Heart left ventricle (tissue), 16 donors: ENCODE results near the gene SH3BP2. TPM values are rescaled to one million over a fixed set of nuclear protein-coding genes. Genes with fewer than 3 reads are reported as not detected.

Experiments
- ATAC-seq, 4 donors: fragments of 200-7000 bp; cut with Tn5 transposase; one replicate each; pipeline ENCODE4 v1.9.1; 2020 to 2022; ENCODE audit warnings: moderate library complexity in 4 of 4, mild to moderate bottlenecking in 3 of 4, moderate number of reproducible peaks in 1 of 4
- DNase-seq, 5 donors: peaks; one replicate each; pipeline ENCODE4 v3.0.0-alpha.2; 2020
- H3K27ac ChIP-seq, 12 donors: fragments of 200-600 bp; sonication (generic) in 4 of 12; one replicate each; pipeline versions ENCODE4 v1.5.0 to v1.8.0; 2016 to 2022; ENCODE audit warnings: mild to moderate bottlenecking in 2 of 12
- H3K27me3 ChIP-seq, 9 donors: fragments of 200-600 bp; sonication (generic) in 2 of 9; one replicate each; pipeline versions ENCODE4 v1.5.1 to v1.8.0; 2016 to 2022; ENCODE audit warnings: mild to moderate bottlenecking in 3 of 9
- H3K36me3 ChIP-seq, 9 donors: fragments of 200-600 bp; sonication (generic) in 2 of 9; one replicate each; pipeline versions ENCODE4 v1.5.0 to v1.8.0; 2018 to 2022; ENCODE audit warnings: mild to moderate bottlenecking in 2 of 9
- H3K4me1 ChIP-seq, 12 donors: fragments of 200-600 bp; sonication (generic) in 4 of 12; one replicate each; pipeline versions ENCODE4 v1.5.0 to v1.8.0; 2016 to 2022; ENCODE audit warnings: mild to moderate bottlenecking in 3 of 12
- H3K4me3 ChIP-seq, 12 donors: fragments of 200-600 bp; sonication (generic) in 4 of 12; one replicate each; pipeline versions ENCODE4 v1.5.0 to v1.8.0; 2017 to 2022; ENCODE audit warnings: mild to moderate bottlenecking in 9 of 12, moderate library complexity in 4 of 12
- H3K9me3 ChIP-seq, 12 donors: fragments of 200-600 bp; sonication (generic) in 4 of 12; one replicate each; pipeline versions ENCODE4 v1.5.0 to v1.8.0; 2016 to 2022; ENCODE audit warnings: mild to moderate bottlenecking in 1 of 12
- POLR2A ChIP-seq, 2 donors: fragments of 450-650 bp; IDR thresholded peaks; one replicate each; pipeline ENCODE4 v1.6.1; 2017; ENCODE audit warnings: antibody characterized with exemption in 2 of 2, mild to moderate bottlenecking in 2 of 2, moderate library complexity in 2 of 2
- WGBS, 4 donors: extraction: QIAGEN DNeasy Blood & Tissue Kit in 2 of 4; methylation state at CpG; one replicate each; pipeline versions ENCODE4 v1.1.5 to v1.1.7; 2013 to 2018; 5-methylcytosine and 5-hydroxymethylcytosine counted together
- intact Hi-C, 10 donors: fragments of 100-400 bp; cut with DNase I; formaldehyde crosslinking; loops; one replicate each; pipeline versions ENCODE4 v1.11.1 to v1.14.2; 2022
- polyA plus RNA-seq, 2 donors: library from polyadenylated mRNA; stranded (reverse); fragments of 200-250 nt; gene quantifications; one replicate each; pipeline ENCODE4 v1.2.3, GENCODE V29; 2013
- total RNA-seq, 9 donors: library from RNA; depleted of rRNA in 2 of 9; stranded (reverse); fragments of >200 nt in 2 of 9; fragmentation: NEBNext Ultra II Directional in 3 of 9; extraction: Animal tissue kit (Norgen Biotek cat#: 25700) in 3 of 9; gene quantifications; one replicate each; pipeline versions ENCODE4 v1.1.0 to v1.2.4, GENCODE V29; 2016 to 2023
- TF ChIP-seq, protein P1 (sequence below), 12 donors: fragments of 200-600 bp; sonication (generic) in 4 of 12; IDR thresholded peaks; one replicate each; pipeline versions ENCODE4 v1.5.0 to v1.8.0; 2018 to 2022; ENCODE audit warnings: antibody characterized with exemption in 12 of 12, mild to moderate bottlenecking in 5 of 12
- donor health status: ischemic (EF 13 %, LVEDD 7.1; RV severe dilation, severe dysfunction).
- donor health status: healthy with polysubstance abuse.
- donor health status: DM: no; HTN: yes; CAD: no.
- donor health status: DM: no; HTN: no; CAD: no.
- donor health status: ischemic (EF 25% LVEDD 6.9; RV normal size, moderate dysfunction).
- donor health status: ischemic (EF 25% LVEDD 5.7; RV mildly dilated, moderate dysfunction).
- donor health status: healthy.
- donor health status: DM: yes; HTN: yes; CAD: no.
- donor health status: ischemic (EF 35%, LVEDD 5.7; RV mildly dilated, moderate dysfunction).
- donor health status: nonischemic (EF 11% LVEDD 7.7; RV severe dilation, severe dysfunction).
- donor health status: DM: yes; HTN: yes; CAD: no.
- donor health status: PGD.
- donor health status: ischemic (EF 29% LVEDD 5.4; RV normal size, mild dysfunction).
- donor health status: nonischemic (EF 23%, LVEDD 6.1; RV moderate dilation, normal function).

Gene SH3BP2
- total and polyA plus RNA-seq, 11 donors: 10.4 to 70.2 (median 23.5) TPM

DNA sequence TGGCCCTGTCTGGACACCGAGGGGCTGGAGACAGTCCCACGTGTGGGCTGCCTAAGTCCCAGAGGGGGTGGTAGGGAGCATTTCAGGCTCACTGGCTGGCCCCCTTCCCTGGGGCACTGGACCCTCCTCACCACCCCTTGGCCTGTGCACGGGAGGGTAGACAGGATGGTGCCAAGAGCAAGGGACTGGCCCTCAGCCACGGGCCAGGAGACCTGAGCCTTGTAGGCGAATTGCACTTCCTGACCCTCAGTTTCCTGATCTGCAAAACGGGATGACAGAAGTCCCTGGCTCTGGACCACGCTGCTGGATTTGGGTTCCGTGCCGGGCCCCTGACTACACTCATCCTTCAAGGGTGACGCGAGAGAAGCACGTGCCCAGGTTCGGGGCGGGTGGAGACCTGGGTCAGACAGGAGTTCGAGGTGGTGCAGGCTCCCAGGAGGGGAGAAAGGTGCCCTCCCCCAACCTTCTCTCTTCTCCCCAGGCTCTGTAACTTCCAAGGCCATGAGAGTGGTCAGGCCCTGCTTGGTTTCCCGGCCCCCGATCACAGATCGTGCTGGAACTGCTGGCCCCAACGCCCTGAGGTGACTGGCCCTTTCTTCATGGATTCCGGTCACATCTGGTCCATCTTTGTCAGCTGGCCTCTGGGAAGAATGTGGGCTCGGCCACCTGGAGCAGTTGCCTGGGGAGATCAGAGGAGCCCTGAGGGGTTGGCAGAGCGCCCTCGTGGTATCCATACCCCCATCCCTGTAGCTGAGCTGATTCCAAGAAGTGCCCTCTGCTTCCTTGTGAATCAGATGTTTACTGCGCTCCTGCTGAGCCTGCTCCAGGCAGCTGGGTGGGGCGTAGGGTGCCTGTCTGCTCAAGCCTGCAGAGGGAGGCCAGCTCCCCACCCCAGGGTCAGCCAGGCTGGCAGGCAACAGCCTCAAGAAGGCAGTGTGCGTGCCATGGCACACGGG lies 3.3 kb downstream of the SH3BP2 start:
- intact Hi-C loops: loop anchor here in 2 of 10 donors (5.0 kb wide), 2 partner anchors 56 to 71 kb away; no protein-coding TSS in a partner anchor
- H3K4me1 ChIP-seq: peaks cover 62 to 96% (median 87%) of the 10 kb centered on the region in 12 donors

DNA sequence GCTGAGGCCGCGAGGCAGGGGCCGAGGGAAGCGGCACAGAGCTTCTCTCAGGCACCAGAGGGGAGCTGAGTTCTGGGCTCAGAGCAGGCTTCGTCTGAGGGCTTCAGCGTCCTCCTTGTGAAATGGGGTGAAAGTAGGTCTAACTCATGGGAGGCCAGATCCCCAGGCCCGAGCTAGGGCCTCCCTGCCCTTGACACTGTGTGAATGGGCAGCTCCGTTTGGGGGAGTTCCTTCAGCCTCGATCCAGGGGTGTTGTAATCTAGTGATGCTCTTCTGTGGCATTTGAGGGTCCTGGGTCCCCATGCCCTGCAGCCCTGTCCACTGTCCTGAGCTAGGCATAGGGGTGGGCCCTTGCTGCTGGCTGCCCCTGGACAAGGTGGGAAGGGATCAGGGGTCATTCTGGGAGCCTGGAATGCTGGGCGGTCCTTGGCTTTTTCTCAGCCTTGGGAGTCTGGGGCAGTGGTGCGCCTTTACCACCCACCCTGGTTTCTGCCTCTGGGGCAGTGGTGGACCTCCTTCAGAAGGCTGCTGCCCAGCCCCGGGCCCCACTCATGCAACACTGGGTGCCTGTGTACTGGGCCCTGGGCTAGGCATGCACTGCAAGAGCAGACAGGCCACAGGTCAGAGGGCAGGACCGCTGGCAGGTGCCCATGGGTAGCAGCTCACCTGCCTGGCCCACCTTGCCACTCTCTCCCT lies 4.1 kb downstream of the SH3BP2 start:
- 75 to 90% (median 87%) methylated on average over 7 to 13 of the region's 13 CpGs for WGBS, 4 donors
- Histone ChIP-seq H3K36me3 (peaks cover 0 to 13% (median 0%) of the 10 kb centered on the region in 9 donors), H3K27me3 (no peaks in the 10 kb centered on the region), H3K4me3 (no peak overlapping the region), H3K27ac (peak overlapping the region; percentile 7 to 96 (median 86)), H3K4me1 (peaks cover 65 to 100% (median 92%) of the 10 kb centered on the region in 12 donors), H3K9me3 (no peaks in the 10 kb centered on the region)
- no peak for TF ChIP-seq POLR2A (IDR thresholded peaks at IDR 0.05)
- TF ChIP-seq, protein P1, sequence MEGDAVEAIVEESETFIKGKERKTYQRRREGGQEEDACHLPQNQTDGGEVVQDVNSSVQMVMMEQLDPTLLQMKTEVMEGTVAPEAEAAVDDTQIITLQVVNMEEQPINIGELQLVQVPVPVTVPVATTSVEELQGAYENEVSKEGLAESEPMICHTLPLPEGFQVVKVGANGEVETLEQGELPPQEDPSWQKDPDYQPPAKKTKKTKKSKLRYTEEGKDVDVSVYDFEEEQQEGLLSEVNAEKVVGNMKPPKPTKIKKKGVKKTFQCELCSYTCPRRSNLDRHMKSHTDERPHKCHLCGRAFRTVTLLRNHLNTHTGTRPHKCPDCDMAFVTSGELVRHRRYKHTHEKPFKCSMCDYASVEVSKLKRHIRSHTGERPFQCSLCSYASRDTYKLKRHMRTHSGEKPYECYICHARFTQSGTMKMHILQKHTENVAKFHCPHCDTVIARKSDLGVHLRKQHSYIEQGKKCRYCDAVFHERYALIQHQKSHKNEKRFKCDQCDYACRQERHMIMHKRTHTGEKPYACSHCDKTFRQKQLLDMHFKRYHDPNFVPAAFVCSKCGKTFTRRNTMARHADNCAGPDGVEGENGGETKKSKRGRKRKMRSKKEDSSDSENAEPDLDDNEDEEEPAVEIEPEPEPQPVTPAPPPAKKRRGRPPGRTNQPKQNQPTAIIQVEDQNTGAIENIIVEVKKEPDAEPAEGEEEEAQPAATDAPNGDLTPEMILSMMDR (IDR thresholded peaks at IDR 0.05): no peak
- intact Hi-C loops: loop anchor here in 2 of 10 donors (5.0 kb wide), 2 partner anchors 55 to 70 kb away; no protein-coding TSS in a partner anchor
- no peak for ATAC-seq
- DNase-seq: peak in 2 of 5 donors; percentile 15 to 39

More for the DNA sequence above, 3.3 kb downstream of the SH3BP2 start:
- no peak for ATAC-seq
- DNase-seq: peak in 4 of 5 donors; percentile 19 to 62 (median 24)
- Histone ChIP-seq H3K27me3 (no peaks in the 10 kb centered on the region), H3K4me3 (no peak overlapping the region), H3K9me3 (no peaks in the 10 kb centered on the region), H3K27ac (peak overlapping the region in 11 of 12 donors; percentile 11 to 96 (median 82)), H3K36me3 (peaks cover 0 to 13% (median 0%) of the 10 kb centered on the region in 9 donors)
- 60 to 78% (median 76%) methylated on average over 21 to 27 of the region's 27 CpGs for WGBS, 4 donors
- TF ChIP-seq, protein P1 (IDR thresholded peaks at IDR 0.05): no peak
- no peak for TF ChIP-seq POLR2A (IDR thresholded peaks at IDR 0.05)

- 31 to 43% (median 39%) methylated on average over 12 to 23 of the region's 23 CpGs for WGBS, 4 donors
- TF ChIP-seq POLR2A (IDR thresholded peaks at IDR 0.05): no peak
- TF ChIP-seq, protein P1 (IDR thresholded peaks at IDR 0.05): no peak
- Histone ChIP-seq H3K27me3 (no peaks in the 10 kb centered on the region), H3K4me3 (peak overlapping the region in 4 of 12 donors; percentile 18 to 60 (median 26)), H3K4me1 (peaks cover 65 to 96% (median 90%) of the 10 kb centered on the region in 12 donors), H3K27ac (peak overlapping the region; percentile 11 to 96 (median 87)), H3K9me3 (no peaks in the 10 kb centered on the region), H3K36me3 (peaks cover 0 to 13% (median 0%) of the 10 kb centered on the region in 9 donors)
- ATAC-seq (peak; percentile 4 to 40 (median 11)), DNase-seq (peak; percentile 37 to 80 (median 67))
- intact Hi-C loops: loop anchor here in 2 of 10 donors (5.0 kb wide), 2 partner anchors 55 to 70 kb away; no protein-coding TSS in a partner anchor
These were observed 4.8 kb downstream of the SH3BP2 start for GRCh38 chr4:2797545-2798305.
